GM19397 (cell line): ENCODE data around the gene DDX49.
A peak's percentile ranks its signal among the peaks of the same experiment; 100 is the strongest.

ENCODE experiments used
- ATAC-seq: cut with Tn5 transposase; IDR thresholded peaks from one replicate; pipeline ENCODE4 v1.9.1; 2021; ENCODE audit warnings: mild to moderate bottlenecking, moderate library complexity; ENCODE audit not compliant: unreplicated experiment

DDX49 gene, protein sequence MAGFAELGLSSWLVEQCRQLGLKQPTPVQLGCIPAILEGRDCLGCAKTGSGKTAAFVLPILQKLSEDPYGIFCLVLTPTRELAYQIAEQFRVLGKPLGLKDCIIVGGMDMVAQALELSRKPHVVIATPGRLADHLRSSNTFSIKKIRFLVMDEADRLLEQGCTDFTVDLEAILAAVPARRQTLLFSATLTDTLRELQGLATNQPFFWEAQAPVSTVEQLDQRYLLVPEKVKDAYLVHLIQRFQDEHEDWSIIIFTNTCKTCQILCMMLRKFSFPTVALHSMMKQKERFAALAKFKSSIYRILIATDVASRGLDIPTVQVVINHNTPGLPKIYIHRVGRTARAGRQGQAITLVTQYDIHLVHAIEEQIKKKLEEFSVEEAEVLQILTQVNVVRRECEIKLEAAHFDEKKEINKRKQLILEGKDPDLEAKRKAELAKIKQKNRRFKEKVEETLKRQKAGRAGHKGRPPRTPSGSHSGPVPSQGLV

DNA sequence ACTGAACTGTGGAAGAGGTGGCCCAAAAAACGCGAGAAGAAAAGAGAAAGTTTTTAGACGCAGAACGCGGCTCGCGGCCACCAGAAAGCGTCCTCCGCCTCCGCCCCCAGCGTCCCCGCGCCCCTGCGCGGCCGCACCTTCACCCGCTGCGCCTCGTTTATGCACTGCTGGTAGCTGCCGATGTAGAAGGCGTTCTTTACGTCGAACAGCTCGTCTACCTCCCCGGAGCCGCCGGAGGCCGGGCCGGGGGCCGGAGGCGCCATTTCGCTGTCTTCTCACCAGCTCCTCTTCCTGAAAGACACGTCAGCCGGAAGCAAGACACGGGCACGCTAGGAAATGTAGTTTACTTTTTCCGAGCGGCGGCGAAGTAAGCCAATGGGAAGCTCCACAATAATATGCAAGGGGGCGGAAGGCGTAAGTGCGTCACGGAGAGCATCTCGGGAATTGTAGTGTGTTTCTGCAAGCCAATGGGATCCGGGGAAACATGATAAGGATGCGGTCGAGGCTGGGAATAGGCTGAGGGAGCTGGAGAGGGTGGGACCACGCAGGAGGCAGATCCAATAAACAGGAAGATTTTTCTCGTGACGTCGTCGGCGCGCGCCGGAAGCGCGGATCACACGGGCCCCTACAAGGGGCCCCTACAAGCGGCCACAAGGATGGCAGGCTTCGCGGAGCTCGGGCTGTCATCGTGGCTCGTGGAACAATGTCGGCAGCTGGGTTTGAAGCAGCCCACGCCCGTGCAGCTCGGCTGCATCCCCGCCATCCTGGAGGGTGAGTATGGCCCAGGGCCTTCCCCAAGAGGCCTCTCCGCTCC lies at the start of gene DDX49, which contains the start of gene COPE:
DDX49 (plus strand) TSS at position 630 of the 814 bp plus-strand sequence; CDS start at position 657, 27 bp downstream.
COPE (minus strand) TSS at position 302 of the 814 bp plus-strand sequence; CDS start at position 263, 39 bp downstream.
- peak; percentile 91 for ATAC-seq

GRCh38 chr19:18869781-18870530 lies 49.6 kb upstream of the DDX49 start:
- no peak for ATAC-seq

- ATAC-seq, result no peak
These were observed 48.9 kb upstream of the DDX49 start for GRCh38 chr19:18870531-18871172.

DNA sequence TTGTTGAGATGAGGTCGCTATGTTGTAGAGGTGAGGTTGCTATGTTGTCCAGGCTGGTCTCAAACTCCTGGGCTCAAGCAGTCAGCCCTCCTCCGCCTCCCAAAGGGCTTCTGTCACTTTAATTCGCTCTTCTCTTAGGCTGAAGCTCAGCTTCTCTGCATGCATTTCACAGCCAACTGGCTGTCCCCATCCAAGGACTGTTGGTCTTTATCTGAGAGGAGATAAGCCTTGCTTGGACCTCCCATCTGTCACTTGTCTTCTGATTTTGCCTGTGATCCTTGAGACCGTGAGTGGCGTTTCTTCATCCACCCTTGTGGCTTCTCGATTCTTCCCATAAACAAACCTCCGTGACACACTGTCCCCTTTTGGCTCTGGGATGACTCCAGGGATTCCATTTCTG lies 48.0 kb upstream of the DDX49 start:
- no peak for ATAC-seq

DNA sequence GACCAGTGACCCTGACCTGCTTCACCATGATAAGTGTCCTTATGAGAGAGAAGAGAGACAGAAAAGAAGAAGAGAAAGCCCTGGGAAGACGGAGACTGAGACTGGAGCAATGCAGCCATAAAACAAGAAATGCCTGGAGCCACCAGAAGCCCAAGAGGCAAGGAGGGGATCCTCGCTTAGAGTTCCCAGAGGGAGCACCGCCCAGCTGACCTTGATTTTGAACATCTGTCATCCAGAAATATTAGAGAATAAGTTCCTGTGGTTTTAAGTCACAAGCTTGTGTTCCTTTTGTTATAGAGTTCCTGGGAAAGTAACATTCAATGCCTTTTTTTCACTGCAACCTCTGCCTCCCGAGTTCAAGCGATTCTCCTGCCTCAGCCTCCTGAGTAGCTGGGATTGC lies 43.8 kb upstream of the DDX49 start:
- ATAC-seq, result no peak

DNA sequence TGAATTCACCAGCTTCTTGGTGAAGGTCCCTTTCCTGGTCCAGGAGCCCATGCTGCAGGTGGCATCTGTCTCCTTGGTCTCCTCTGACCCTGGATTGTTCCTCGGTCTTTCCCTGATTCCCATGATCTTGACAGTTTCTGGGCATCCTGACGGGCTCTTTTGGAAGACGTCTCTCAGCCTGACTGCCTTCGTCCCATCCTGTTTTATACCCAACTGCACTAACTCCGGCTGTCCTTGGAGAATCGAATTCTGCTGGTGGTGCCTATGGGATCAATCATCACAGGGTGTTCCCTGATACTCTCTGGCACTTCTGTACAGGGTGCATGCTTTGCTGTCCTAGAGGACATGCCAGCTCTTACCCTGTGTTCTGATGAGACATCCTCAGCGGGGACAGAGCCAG lies 42.6 kb upstream of the DDX49 start:
- ATAC-seq, result no peak

DNA sequence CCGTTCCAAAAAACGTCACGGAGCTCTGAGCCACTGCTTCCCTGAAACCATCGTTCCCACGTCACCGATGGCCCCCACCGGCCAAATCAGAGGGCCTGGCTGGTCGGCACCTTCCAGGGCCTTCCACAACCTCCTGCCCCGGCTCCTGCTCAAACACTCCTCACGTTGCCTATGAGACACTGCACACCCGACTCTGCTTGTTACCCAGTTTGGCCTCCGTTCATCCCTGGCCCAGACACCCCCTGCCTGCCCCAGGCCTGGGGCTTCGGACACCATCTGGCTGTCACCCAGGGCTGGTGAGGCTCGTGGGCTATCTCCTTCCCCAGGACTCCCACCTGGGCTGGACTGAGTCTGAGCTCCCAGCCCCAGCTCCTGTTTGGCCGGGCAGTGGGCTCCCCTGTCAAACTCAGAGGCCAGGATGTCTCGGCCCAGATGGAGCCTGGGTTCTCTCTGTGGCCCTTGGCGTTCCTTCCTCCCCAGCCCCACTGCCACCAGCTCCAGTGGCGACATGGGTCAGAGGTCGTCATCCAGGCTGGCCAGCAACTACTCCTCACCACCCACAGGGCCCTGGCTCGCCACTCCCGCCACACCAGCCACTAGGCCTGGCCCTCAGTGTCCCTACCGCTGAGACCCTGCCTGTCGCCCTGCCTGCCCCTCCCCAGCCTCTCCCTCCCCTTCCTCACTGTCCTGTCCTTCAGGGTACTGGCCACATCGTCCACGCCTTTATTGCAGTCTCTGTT lies 41.3 kb upstream of the DDX49 start:
- no peak for ATAC-seq

DNA sequence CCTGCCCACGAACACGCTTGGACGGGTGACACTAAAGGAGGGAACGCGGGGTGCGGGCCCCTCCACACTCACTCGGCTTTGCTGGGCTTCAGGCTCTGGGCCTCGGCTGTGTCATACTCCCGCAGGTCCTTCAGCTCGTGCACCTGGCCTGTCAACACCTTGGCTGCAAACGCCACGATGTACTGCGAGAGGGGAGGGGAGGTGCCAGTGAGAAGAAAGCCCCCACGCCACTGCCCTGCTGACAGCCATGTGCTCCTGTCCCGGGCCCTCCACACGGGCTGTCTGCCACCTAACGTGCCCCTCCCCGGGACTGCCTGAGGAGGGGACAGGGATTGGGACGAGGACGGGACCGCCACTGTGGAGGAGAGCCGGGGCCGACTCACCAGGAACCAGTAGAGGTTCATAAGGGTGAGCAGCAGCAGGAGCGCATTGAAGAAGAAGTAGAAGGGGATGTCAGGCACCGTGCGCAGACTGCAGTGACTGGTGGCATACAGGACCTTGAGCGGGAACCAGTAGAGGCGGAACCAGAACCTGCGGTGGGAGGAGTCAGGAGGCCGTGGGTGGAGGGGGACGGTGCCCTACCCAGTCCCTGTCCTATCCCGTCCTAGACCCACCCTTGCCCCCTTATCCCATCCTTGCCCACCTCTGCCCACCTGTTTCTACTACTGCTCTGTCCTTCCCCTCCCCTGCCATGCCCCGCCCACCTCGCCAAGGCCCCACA lies 40.5 kb upstream of the DDX49 start:
- no peak for ATAC-seq

GRCh38 chr19:18879579-18880373 lies 39.7 kb upstream of the DDX49 start:
- no peak for ATAC-seq

GRCh38 chr19:18881491-18881890 lies 38.0 kb upstream of the DDX49 start:
- no peak for ATAC-seq

- ATAC-seq, result no peak
These were observed 35.8 kb upstream of the DDX49 start for GRCh38 chr19:18883526-18884304.

- ATAC-seq, result no peak
These were observed 32.5 kb upstream of the DDX49 start for GRCh38 chr19:18886972-18887371.

DNA sequence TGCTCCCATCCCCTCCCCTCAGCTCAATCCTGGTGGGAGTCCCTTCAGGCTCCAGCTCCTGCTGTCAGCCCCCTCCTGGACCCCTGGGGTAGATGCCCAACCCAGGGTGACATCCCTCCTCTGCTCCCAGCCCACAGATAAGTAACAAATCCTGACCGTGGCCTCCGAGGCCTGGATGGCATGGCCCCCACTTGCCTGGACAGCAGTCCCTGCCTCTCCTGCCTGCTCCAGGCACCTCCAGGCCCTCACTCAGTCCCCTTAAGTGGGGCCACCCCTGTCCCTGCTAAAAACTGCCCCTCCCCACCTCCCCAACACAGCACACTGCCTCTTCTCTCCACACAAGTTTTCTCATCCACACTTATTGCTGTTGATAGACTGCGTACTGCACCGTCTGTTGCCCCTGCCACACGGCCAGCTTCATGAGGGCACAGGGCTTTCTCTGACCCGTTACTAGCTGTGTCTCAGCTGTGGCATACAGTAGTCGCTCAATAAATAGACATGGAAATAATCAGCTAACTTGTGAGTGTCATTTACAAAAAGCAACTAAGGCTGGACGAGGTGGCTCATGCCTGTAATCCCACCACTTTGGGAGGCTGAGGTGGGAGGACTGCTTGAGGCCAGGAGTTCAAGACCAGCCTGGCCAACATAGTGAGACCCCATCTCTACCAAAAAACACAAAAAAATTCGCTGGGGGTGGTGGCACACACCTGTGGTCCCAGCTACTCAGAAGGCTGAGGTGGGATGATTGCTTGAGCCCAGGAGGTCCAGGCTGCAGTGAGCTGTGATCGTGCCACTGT lies 29.4 kb upstream of the DDX49 start:
- no peak for ATAC-seq

GRCh38 chr19:18893587-18894253 lies 25.8 kb upstream of the DDX49 start:
- no peak for ATAC-seq

DNA sequence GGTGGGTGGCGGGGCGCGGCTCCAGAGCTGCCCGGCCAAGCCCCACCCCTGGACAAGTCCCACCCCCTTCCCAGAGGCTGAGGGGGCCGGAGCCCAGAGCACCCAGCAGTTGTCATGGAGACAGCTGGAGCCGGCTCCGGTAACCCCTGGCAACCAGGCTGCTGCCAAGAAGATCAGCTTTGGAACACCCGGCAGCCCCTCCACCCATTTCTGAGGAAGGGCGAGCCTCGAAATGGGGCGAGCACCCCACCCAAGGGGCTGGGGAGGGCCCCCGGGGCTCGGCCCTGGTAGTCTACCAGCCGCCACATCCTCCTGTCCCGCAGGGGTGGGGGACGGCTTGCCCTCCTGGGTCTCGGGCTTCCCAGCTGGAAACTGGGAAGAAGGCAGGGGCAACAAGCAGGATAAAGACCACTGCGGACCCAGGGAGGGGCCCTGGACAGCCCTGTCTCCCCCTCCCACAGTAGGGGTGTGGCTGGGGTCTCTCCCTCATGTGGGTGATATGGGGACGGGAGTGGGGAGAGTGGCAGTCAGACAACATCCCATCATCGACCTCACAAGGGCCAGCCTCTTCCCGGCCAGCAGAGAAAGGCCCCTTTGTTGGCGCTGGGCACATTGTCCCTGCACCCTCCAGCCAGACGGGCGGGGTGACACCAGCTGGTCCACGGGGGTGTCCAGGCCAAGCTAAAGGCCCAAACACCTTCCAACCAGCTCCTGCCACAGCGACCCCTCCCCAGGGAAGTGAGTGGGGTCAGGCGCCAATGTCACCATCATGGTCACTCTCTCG lies 25.1 kb upstream of the DDX49 start:
- no peak for ATAC-seq
